ENCODE results near the gene PLAU.

PLAU gene

GRCh38 chr10:73910401-73910763 is 550 bp upstream of the PLAU start:
- H3K27ac ChIP-seq (ENCODE audit: low read length) = no peak overlapping the region
- no peaks in the 10 kb centered on the region for H3F3A ChIP-seq (ENCODE audit: insufficient read depth, low read length)
- TF ChIP-seq EZH2phosphoT487 (IDR thresholded peaks at IDR 0.05; ENCODE audit: low read length) (no peak), EZH2 (optimal IDR thresholded peaks at IDR 0.05; ENCODE audit: low read depth, low read length) (no peak), CTCF (IDR thresholded peaks at IDR 0.05; ENCODE audit: low read length) (no peak)
- no peaks in the 10 kb centered on the region for H3K36me3 ChIP-seq (replicated peaks; ENCODE audit: insufficient read depth, low read length)
- DNase-seq = no peak
- no peak overlapping the region for H3K9ac ChIP-seq (ENCODE audit: low read length)
- 0 out of 2 replicates have a peak overlapping the region, but pooled peaks have one; percentile 63 for H2AFZ ChIP-seq (ENCODE audit: low read length)
- H3K4me2 ChIP-seq (ENCODE audit: low read depth, low read length) = peak overlapping the region; percentile 82
- H3K9me3 ChIP-seq (replicated peaks; ENCODE audit: insufficient read depth, low read length) = no peaks in the 10 kb centered on the region
- H3K9me2 ChIP-seq (replicated peaks; ENCODE audit: insufficient read depth, low read length) = no peaks in the 10 kb centered on the region
- H3K4me1 ChIP-seq (ENCODE audit: low read length) = 0 out of 2 replicates have a peak, but pooled peaks cover 7% of the 10 kb centered on the region
- H3K4me3 ChIP-seq (ENCODE audit: low read length) = no peak overlapping the region; the same call in 1 of the 2 replicates
- H3K27me3 ChIP-seq (replicated peaks; ENCODE audit: insufficient read depth, low read length) = peaks cover 52% of the 10 kb centered on the region
- no peaks in the 10 kb centered on the region for H3K79me2 ChIP-seq (ENCODE audit: low read length)
- H4K20me1 ChIP-seq (ENCODE audit: insufficient read depth, low read length) = no peaks in the 10 kb centered on the region

- peak overlapping the region; percentile 57 for H3K4me3 ChIP-seq (ENCODE audit: low read length)
- no peaks in the 10 kb centered on the region for H4K20me1 ChIP-seq (ENCODE audit: insufficient read depth, low read length)
- peak overlapping the region; percentile 63 for H2AFZ ChIP-seq (ENCODE audit: low read length)
- no peaks in the 10 kb centered on the region for H3K36me3 ChIP-seq (replicated peaks; ENCODE audit: insufficient read depth, low read length)
- peaks cover 52% of the 10 kb centered on the region for H3K27me3 ChIP-seq (replicated peaks; ENCODE audit: insufficient read depth, low read length)
- no peaks in the 10 kb centered on the region for H3K9me2 ChIP-seq (replicated peaks; ENCODE audit: insufficient read depth, low read length)
- H3K79me2 ChIP-seq (ENCODE audit: low read length) = no peaks in the 10 kb centered on the region
- DNase-seq = no peak
- no peaks in the 10 kb centered on the region for H3K9me3 ChIP-seq (replicated peaks; ENCODE audit: insufficient read depth, low read length)
- H3F3A ChIP-seq (ENCODE audit: insufficient read depth, low read length) = no peaks in the 10 kb centered on the region
- no peak for TF ChIP-seq CTCF (IDR thresholded peaks at IDR 0.05; ENCODE audit: low read length)
- no peak for TF ChIP-seq EZH2 (optimal IDR thresholded peaks at IDR 0.05; ENCODE audit: low read depth, low read length)
- TF ChIP-seq EZH2phosphoT487 (IDR thresholded peaks at IDR 0.05; ENCODE audit: low read length) = no peak
- H3K9ac ChIP-seq (ENCODE audit: low read length) = no peak overlapping the region
- peak overlapping the region; percentile 82 for H3K4me2 ChIP-seq (ENCODE audit: low read depth, low read length)
- H3K27ac ChIP-seq (ENCODE audit: low read length) = no peak overlapping the region
- peaks cover 9% of the 10 kb centered on the region; the same call in 1 of the 2 replicates for H3K4me1 ChIP-seq (ENCODE audit: low read length)
Observed at GRCh38 chr10:73911553-73912004, 647 bp downstream of the PLAU start.

GRCh38 chr10:73914036-73914435 is 3.1 kb downstream of the PLAU start:
- Histone ChIP-seq H3K79me2 (ENCODE audit: low read length) (no peaks in the 10 kb centered on the region), H3K4me3 (ENCODE audit: low read length) (no peak overlapping the region), H3K36me3 (replicated peaks; ENCODE audit: insufficient read depth, low read length) (no peaks in the 10 kb centered on the region), H3K9me2 (replicated peaks; ENCODE audit: insufficient read depth, low read length) (no peaks in the 10 kb centered on the region), H3K4me1 (ENCODE audit: low read length) (peaks cover 16% of the 10 kb centered on the region), H3K27ac (ENCODE audit: low read length) (no peak overlapping the region), H4K20me1 (ENCODE audit: insufficient read depth, low read length) (no peaks in the 10 kb centered on the region), H3K4me2 (ENCODE audit: low read depth, low read length) (no peak overlapping the region), H3K27me3 (replicated peaks; ENCODE audit: insufficient read depth, low read length) (peaks cover 50% of the 10 kb centered on the region), H2AFZ (ENCODE audit: low read length) (no peak overlapping the region), H3K9me3 (replicated peaks; ENCODE audit: insufficient read depth, low read length) (no peaks in the 10 kb centered on the region), H3K9ac (ENCODE audit: low read length) (no peak overlapping the region), H3F3A (ENCODE audit: insufficient read depth, low read length) (no peaks in the 10 kb centered on the region)
- TF ChIP-seq EZH2 (optimal IDR thresholded peaks at IDR 0.05; ENCODE audit: low read depth, low read length) (no peak), EZH2phosphoT487 (IDR thresholded peaks at IDR 0.05; ENCODE audit: low read length) (no peak), CTCF (IDR thresholded peaks at IDR 0.05; ENCODE audit: low read length) (no peak)
- no peak for DNase-seq

Measured in MM.1S (cell line).